K562 (cell line): ENCODE results near the gene GPR15LG. TPM values are rescaled to one million over a fixed set of nuclear protein-coding genes. Genes with fewer than 3 reads are reported as not detected.

Experiments
- CBFB ChIP-seq: sonication (generic); formaldehyde crosslinking; IDR thresholded peaks from 2 replicates; pipeline ENCODE4 v1.4.0; 2020; ENCODE audit warnings: mild to moderate bottlenecking, missing genetic modification reagents
- FOS ChIP-seq: IDR thresholded peaks from 3 replicates; pipeline ENCODE4 v1.6.1; 2011; ENCODE audit not compliant: insufficient read length; ENCODE audit errors: extremely low read depth
- NEUROD1 ChIP-seq: fragments of 150-350 bp; IDR thresholded peaks from 2 replicates; pipeline ENCODE4 v1.6.1; 2014; ENCODE audit warnings: borderline replicate concordance, low read length, low read depth; ENCODE audit not compliant: partially characterized antibody
- TARDBP ChIP-seq: fragments of 450-650 bp; IDR thresholded peaks from 2 replicates; pipeline ENCODE4 v1.6.1; 2016
- polyA plus RNA-seq, 8 experiments: library from polyadenylated mRNA; depleted of rRNA in 4 of 8; stranded (reverse) in 5 of 8; unstranded in 3 of 8; fragments of >200 nt; fragmentation: Nextera tagmentation in 2 of 8; fragmentation: Illumina TruSeq in 1 of 8; extraction: Ambion mirVana in 2 of 8; extraction: Trizol in 1 of 8; gene quantifications; 2 replicates each; pipeline versions ENCODE4 v1.2.1 to v1.2.3, GENCODE V29; 2011 to 2014; ENCODE audit warnings: inconsistent platforms in 1 of 8, missing spikeins in 1 of 8
- total RNA-seq, 7 experiments: library from RNA; depleted of rRNA in 6 of 7; stranded (reverse); fragments of >200 nt in 6 of 7; fragmentation: Illumina TruSeq in 2 of 7; extraction: Trizol in 2 of 7; gene quantifications; 2 replicates each; pipeline versions ENCODE4 v1.2.1 to v1.2.3, GENCODE V29; 2011 to 2021; ENCODE audit warnings: low replicate concordance in 1 of 7
- TF ChIP-seq, protein P1 (sequence below): fragments of 450-650 bp; IDR thresholded peaks from 2 replicates; pipeline ENCODE4 v1.6.1; 2016; ENCODE audit warnings: mild to moderate bottlenecking, moderate library complexity
- TF ChIP-seq, protein P2 (sequence below): fragments of 200-800 bp; sonication (Bioruptor generic); IDR thresholded peaks from 2 replicates; pipeline ENCODE4 v1.6.1; 2017; ENCODE audit warnings: missing genetic modification characterization, missing compliant biosample characterization
- TF ChIP-seq, protein P3 (sequence below): fragments of 250-450 bp; sonication (Bioruptor Pico); IDR thresholded peaks from 2 replicates; pipeline ENCODE4 v1.5.0; 2021; ENCODE audit warnings: mild to moderate bottlenecking, borderline replicate concordance

GPR15LG gene
- total and polyA plus RNA-seq, 9 of the 15 experiments (the other 6 are each of a cell fraction or from before 2014, with no cell fraction given), result 0.51 TPM; not detected in 8

DNA sequence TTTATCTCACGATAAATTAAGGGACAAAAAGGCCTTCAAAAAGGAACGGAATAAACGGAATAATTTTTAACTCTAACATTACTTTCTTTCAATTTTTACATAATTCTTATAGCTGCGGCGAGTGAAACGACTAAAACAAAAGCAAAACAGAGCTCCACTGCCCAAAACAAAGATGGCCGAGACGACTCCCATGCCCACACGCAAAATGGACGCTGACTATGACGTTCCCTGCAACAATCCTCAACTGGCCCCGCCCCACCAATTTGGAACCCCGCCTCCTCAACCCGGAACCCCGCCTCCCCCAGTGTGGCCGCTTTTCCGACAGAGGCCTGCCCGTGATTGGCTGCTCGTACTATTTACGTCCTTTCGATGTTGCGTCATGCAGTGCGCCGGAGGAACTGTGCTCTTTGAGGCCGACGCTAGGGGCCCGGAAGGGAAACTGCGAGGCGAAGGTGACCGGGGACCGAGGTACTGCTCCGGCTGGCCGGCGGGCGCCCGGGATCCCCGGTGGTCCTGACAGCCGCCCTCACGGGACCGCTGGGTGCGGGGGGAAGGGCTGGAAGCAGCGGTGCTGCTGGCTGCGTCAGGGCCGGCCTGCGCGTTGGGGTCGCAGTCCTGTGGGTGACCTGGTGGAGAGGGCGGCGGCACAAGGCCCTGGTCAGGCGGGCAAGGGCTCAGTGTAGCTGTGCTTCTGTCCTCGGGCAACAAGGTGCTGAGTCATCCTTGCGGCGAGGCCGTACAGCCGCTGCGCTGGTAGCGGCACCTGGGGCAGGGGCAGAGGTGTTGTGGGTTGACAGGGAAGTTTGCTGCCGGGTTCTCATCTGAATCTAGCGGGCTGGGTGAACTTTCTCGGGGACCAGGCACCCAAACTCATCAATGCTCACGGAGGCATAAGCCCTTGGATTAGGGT, 34.2 kb upstream of the GPR15LG start, which contains the start of gene GHITM (continued):
- TF ChIP-seq, protein P1, sequence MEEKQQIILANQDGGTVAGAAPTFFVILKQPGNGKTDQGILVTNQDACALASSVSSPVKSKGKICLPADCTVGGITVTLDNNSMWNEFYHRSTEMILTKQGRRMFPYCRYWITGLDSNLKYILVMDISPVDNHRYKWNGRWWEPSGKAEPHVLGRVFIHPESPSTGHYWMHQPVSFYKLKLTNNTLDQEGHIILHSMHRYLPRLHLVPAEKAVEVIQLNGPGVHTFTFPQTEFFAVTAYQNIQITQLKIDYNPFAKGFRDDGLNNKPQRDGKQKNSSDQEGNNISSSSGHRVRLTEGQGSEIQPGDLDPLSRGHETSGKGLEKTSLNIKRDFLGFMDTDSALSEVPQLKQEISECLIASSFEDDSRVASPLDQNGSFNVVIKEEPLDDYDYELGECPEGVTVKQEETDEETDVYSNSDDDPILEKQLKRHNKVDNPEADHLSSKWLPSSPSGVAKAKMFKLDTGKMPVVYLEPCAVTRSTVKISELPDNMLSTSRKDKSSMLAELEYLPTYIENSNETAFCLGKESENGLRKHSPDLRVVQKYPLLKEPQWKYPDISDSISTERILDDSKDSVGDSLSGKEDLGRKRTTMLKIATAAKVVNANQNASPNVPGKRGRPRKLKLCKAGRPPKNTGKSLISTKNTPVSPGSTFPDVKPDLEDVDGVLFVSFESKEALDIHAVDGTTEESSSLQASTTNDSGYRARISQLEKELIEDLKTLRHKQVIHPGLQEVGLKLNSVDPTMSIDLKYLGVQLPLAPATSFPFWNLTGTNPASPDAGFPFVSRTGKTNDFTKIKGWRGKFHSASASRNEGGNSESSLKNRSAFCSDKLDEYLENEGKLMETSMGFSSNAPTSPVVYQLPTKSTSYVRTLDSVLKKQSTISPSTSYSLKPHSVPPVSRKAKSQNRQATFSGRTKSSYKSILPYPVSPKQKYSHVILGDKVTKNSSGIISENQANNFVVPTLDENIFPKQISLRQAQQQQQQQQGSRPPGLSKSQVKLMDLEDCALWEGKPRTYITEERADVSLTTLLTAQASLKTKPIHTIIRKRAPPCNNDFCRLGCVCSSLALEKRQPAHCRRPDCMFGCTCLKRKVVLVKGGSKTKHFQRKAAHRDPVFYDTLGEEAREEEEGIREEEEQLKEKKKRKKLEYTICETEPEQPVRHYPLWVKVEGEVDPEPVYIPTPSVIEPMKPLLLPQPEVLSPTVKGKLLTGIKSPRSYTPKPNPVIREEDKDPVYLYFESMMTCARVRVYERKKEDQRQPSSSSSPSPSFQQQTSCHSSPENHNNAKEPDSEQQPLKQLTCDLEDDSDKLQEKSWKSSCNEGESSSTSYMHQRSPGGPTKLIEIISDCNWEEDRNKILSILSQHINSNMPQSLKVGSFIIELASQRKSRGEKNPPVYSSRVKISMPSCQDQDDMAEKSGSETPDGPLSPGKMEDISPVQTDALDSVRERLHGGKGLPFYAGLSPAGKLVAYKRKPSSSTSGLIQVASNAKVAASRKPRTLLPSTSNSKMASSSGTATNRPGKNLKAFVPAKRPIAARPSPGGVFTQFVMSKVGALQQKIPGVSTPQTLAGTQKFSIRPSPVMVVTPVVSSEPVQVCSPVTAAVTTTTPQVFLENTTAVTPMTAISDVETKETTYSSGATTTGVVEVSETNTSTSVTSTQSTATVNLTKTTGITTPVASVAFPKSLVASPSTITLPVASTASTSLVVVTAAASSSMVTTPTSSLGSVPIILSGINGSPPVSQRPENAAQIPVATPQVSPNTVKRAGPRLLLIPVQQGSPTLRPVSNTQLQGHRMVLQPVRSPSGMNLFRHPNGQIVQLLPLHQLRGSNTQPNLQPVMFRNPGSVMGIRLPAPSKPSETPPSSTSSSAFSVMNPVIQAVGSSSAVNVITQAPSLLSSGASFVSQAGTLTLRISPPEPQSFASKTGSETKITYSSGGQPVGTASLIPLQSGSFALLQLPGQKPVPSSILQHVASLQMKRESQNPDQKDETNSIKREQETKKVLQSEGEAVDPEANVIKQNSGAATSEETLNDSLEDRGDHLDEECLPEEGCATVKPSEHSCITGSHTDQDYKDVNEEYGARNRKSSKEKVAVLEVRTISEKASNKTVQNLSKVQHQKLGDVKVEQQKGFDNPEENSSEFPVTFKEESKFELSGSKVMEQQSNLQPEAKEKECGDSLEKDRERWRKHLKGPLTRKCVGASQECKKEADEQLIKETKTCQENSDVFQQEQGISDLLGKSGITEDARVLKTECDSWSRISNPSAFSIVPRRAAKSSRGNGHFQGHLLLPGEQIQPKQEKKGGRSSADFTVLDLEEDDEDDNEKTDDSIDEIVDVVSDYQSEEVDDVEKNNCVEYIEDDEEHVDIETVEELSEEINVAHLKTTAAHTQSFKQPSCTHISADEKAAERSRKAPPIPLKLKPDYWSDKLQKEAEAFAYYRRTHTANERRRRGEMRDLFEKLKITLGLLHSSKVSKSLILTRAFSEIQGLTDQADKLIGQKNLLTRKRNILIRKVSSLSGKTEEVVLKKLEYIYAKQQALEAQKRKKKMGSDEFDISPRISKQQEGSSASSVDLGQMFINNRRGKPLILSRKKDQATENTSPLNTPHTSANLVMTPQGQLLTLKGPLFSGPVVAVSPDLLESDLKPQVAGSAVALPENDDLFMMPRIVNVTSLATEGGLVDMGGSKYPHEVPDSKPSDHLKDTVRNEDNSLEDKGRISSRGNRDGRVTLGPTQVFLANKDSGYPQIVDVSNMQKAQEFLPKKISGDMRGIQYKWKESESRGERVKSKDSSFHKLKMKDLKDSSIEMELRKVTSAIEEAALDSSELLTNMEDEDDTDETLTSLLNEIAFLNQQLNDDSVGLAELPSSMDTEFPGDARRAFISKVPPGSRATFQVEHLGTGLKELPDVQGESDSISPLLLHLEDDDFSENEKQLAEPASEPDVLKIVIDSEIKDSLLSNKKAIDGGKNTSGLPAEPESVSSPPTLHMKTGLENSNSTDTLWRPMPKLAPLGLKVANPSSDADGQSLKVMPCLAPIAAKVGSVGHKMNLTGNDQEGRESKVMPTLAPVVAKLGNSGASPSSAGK, result no peak; the same call in 1 of the 2 replicates
- TF ChIP-seq CBFB (CRISPR knock-in tag), result no peak
- TF ChIP-seq NEUROD1, result peak; percentile 77
- TF ChIP-seq, protein P2, sequence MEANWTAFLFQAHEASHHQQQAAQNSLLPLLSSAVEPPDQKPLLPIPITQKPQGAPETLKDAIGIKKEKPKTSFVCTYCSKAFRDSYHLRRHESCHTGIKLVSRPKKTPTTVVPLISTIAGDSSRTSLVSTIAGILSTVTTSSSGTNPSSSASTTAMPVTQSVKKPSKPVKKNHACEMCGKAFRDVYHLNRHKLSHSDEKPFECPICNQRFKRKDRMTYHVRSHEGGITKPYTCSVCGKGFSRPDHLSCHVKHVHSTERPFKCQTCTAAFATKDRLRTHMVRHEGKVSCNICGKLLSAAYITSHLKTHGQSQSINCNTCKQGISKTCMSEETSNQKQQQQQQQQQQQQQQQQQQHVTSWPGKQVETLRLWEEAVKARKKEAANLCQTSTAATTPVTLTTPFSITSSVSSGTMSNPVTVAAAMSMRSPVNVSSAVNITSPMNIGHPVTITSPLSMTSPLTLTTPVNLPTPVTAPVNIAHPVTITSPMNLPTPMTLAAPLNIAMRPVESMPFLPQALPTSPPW, result peak; percentile 97
- peak; percentile 73 for TF ChIP-seq TARDBP
- TF ChIP-seq, protein P3, sequence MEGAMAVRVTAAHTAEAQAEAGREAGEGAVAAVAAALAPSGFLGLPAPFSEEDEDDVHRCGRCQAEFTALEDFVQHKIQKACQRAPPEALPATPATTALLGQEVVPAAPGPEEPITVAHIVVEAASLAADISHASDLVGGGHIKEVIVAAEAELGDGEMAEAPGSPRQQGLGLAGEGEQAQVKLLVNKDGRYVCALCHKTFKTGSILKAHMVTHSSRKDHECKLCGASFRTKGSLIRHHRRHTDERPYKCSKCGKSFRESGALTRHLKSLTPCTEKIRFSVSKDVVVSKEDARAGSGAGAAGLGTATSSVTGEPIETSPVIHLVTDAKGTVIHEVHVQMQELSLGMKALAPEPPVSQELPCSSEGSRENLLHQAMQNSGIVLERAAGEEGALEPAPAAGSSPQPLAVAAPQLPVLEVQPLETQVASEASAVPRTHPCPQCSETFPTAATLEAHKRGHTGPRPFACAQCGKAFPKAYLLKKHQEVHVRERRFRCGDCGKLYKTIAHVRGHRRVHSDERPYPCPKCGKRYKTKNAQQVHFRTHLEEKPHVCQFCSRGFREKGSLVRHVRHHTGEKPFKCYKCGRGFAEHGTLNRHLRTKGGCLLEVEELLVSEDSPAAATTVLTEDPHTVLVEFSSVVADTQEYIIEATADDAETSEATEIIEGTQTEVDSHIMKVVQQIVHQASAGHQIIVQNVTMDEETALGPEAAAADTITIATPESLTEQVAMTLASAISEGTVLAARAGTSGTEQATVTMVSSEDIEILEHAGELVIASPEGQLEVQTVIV (CRISPR knock-in tag), result no peak
- peak; percentile 67 for TF ChIP-seq FOS
